ENCODE measurements around the gene CRYBB1.

The CRYBB1 gene

GRCh38 chr22:26617271-26618199 lies at the start of gene CRYBB1:
Gene CRYBB1, minus strand, starts transcription at chr22:26618027. Its CDS starts 1,708 bp downstream, at chr22:26616319.
- DNase-seq (ENCODE audit: low read depth), result no peak

GRCh38 chr22:26667140-26667539 lies 49.3 kb upstream of the CRYBB1 start:
- no peak for DNase-seq (ENCODE audit: low read depth)

- DNase-seq (ENCODE audit: low read depth), result no peak
These were observed 48.0 kb upstream of the CRYBB1 start for GRCh38 chr22:26665813-26666231.

GRCh38 chr22:26663374-26663923 lies 45.6 kb upstream of the CRYBB1 start:
- DNase-seq (ENCODE audit: low read depth), result no peak

GRCh38 chr22:26662160-26662559 lies 44.3 kb upstream of the CRYBB1 start:
- no peak for DNase-seq (ENCODE audit: low read depth)

- no peak for DNase-seq (ENCODE audit: low read depth)
These were observed 43.2 kb upstream of the CRYBB1 start for GRCh38 chr22:26660961-26661578.

GRCh38 chr22:26660356-26660755 lies 42.5 kb upstream of the CRYBB1 start:
- no peak for DNase-seq (ENCODE audit: low read depth)

- DNase-seq (ENCODE audit: low read depth), result peak; percentile 62
These were observed 41.0 kb upstream of the CRYBB1 start for GRCh38 chr22:26658671-26659478.

GRCh38 chr22:26658161-26658560 lies 40.3 kb upstream of the CRYBB1 start:
- no peak for DNase-seq (ENCODE audit: low read depth)

- DNase-seq (ENCODE audit: low read depth), result peak; percentile 57
These were observed 39.3 kb upstream of the CRYBB1 start, which contains the start of gene MIAT for GRCh38 chr22:26656891-26657851. Gene MIAT, plus strand, starts transcription at chr22:26657588.

- DNase-seq (ENCODE audit: low read depth), result no peak
These were observed 34.0 kb upstream of the CRYBB1 start for GRCh38 chr22:26651815-26652214.

- DNase-seq (ENCODE audit: low read depth), result no peak
These were observed 33.0 kb upstream of the CRYBB1 start for GRCh38 chr22:26650722-26651421.

GRCh38 chr22:26648528-26649388 lies 30.9 kb upstream of the CRYBB1 start:
- DNase-seq (ENCODE audit: low read depth), result no peak

- no peak for DNase-seq (ENCODE audit: low read depth)
These were observed 30.2 kb upstream of the CRYBB1 start for GRCh38 chr22:26648011-26648497.

- no peak for DNase-seq (ENCODE audit: low read depth)
These were observed 28.3 kb upstream of the CRYBB1 start for GRCh38 chr22:26646158-26646557.

GRCh38 chr22:26643418-26644100 lies 25.7 kb upstream of the CRYBB1 start:
- DNase-seq (ENCODE audit: low read depth), result no peak

GRCh38 chr22:26642465-26643417 lies 24.9 kb upstream of the CRYBB1 start:
- peak; percentile 56 for DNase-seq (ENCODE audit: low read depth)

Data from stimulated activated CD8-positive, alpha-beta memory T cell treated with anti-CD3 and anti-CD28 coated beads, Interleukin-15, amount 100 ng/mL, for 1 hour (primary cell).